ENCODE measurements around the gene SLC16A6.

SLC16A6 gene

DNA sequence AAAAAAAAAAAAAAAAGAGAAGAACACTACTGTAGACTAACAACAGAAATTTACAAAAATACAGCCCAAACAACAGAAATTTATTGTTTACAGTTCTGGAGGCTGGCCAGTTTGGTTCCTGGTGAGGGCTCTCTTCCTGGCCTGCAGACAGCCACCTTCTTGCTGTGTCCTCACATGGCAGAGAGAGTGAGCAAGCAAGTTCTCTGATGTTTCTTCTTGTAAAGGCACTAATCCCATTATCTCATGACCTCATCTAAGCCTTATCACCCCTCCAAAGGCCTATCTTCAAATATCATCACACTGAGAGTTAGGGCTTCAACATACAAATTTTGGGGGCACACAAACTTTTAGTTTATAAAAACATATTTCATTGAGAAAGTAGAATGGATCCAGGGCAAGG lies 7.7 kb upstream of the SLC16A6 start:
- peak overlapping the region; percentile 99 for H3K27ac ChIP-seq
- TF ChIP-seq, protein P1, sequence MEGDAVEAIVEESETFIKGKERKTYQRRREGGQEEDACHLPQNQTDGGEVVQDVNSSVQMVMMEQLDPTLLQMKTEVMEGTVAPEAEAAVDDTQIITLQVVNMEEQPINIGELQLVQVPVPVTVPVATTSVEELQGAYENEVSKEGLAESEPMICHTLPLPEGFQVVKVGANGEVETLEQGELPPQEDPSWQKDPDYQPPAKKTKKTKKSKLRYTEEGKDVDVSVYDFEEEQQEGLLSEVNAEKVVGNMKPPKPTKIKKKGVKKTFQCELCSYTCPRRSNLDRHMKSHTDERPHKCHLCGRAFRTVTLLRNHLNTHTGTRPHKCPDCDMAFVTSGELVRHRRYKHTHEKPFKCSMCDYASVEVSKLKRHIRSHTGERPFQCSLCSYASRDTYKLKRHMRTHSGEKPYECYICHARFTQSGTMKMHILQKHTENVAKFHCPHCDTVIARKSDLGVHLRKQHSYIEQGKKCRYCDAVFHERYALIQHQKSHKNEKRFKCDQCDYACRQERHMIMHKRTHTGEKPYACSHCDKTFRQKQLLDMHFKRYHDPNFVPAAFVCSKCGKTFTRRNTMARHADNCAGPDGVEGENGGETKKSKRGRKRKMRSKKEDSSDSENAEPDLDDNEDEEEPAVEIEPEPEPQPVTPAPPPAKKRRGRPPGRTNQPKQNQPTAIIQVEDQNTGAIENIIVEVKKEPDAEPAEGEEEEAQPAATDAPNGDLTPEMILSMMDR (conservative IDR thresholded peaks at IDR 0.05), result no peak
- no peak for TF ChIP-seq ZFX (IDR thresholded peaks at IDR 0.05)

DNA sequence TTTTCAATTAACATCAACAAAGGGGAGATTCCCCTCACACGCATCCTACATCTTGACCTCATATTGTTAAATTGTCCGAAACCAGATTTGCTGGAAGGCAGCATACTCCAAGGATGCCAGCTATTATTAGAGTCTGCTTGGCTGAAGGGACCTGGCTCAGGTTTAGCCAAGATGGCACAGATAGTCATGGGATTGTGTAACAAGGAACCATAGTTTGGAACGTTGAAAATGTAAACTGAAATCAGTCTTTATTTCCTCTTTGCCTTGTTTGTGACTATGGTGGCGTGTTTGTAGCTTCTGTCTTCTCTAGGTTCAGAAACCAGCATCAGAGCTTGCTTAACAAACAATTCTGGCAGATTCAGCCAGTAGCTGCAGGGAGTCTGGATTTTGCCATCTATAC lies 6.3 kb upstream of the SLC16A6 start:
- TF ChIP-seq, protein P1 (conservative IDR thresholded peaks at IDR 0.05), result no peak
- no peak for TF ChIP-seq ZFX (IDR thresholded peaks at IDR 0.05)
- H3K27ac ChIP-seq, result peak overlapping the region; percentile 99

DNA sequence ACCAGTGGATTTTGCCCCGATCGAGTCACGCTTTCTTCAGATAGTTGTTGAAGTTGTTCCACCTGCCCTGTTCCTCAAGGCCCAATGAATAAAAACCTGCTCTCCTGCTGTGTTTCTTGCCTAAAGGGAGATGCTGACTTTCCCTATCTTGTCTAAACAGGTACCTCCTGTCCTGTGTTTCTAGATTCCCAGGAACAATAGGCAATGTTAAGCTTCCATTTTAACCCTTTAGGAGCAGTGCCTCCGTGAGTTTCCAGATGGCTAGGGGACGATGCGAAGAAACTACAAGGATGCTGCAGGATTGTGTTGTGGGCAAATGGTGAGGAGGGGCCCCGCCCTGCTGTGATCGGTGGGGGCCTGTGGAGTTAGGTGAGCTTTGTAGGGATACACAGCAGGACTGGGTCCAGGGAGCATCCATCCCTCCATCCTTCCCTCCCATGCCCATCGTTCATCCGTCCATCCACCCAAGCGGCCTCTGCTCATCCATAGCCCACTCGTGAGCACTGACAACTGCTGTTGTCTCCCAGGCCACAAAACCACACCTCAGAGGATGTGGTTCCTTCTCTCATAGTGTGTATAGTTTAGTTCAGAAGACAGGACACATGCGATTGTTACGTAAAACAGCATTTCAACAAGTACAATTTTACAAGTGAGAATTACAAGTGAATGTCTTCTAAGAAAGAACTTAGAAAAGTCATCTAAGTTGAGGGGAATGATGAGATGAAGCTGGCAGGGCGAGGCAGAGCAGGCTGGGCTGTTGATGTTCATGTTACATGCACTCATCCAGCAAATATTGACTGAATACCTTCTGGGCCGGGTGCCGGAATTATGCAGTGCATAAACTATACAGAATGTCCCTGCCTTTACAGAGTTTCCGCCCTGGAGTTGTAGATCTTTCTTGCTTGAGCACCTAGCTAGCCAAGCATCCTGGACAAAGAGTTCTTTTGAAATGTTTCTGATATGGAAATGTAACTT lies 5.6 kb upstream of the SLC16A6 start:
- H3K27ac ChIP-seq, result peak overlapping the region; percentile 99

DNA sequence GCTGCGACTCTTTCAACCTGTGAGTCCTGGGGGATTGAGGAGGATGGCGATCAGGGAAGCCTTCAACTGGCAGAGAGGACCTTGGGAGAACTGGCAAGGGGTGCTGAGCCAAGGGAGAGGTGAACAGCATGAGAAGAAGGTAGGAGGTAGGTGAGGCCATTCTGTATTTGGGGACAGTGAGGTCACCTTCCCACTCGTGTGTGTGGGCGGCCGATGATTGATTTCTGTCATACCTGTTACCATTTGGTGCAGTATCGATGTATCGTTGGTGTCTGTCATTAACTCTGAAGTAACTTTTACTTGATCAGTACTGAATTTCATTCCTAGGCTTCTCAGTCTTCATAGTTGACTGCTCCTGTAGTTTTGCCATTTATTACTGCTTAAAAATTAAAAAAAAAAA lies 4.2 kb upstream of the SLC16A6 start:
- TF ChIP-seq, protein P1 (conservative IDR thresholded peaks at IDR 0.05), result no peak
- TF ChIP-seq ZFX (IDR thresholded peaks at IDR 0.05), result no peak
- peak overlapping the region; percentile 99 for H3K27ac ChIP-seq

More for the DNA sequence above, 5.6 kb upstream of the SLC16A6 start:
- TF ChIP-seq ZFX (IDR thresholded peaks at IDR 0.05), result no peak
- TF ChIP-seq, protein P1 (conservative IDR thresholded peaks at IDR 0.05), result no peak

DNA sequence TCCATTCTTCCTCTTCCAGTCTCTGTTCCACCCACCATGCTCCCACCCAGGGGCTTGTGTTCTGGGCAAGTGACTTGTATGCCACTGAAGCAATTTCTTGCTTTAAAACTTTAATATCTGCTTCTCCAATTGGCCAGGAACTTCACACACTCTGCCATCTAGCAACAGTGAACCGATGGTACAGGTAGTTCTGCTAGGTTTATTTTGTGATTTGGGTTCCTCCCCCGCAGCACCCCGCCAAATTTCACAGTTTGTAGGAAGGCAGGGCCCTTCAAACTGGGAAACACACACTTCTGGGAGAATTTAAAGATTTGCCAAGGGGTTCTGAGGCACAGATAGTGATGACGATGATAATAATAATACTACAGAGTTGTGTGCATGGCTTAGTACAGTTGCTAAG lies 3.7 kb upstream of the SLC16A6 start:
- TF ChIP-seq, protein P1 (conservative IDR thresholded peaks at IDR 0.05), result no peak
- TF ChIP-seq ZFX (IDR thresholded peaks at IDR 0.05), result no peak
- peak overlapping the region; percentile 99 for H3K27ac ChIP-seq

DNA sequence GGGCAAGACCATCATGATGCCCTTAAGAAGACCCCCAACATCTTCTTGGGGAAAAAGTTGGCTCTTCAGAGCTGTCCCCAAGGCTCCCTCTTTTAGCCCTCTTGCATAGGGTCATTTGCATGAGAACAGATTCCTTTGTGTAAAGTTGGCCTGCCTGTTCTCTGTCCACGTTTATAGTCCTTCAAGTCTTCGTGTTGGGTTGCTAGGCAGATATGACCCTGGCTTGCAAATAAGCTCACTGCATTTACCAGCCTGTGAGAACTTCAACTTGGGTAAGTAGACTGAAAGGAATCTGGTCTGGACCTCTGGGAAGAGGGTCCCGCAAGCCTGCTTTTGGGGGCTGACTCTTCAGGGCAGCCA lies 3.2 kb upstream of the SLC16A6 start:
- TF ChIP-seq, protein P1 (conservative IDR thresholded peaks at IDR 0.05), result no peak
- TF ChIP-seq ZFX (IDR thresholded peaks at IDR 0.05), result no peak
- H3K27ac ChIP-seq, result peak overlapping the region; percentile 99

DNA sequence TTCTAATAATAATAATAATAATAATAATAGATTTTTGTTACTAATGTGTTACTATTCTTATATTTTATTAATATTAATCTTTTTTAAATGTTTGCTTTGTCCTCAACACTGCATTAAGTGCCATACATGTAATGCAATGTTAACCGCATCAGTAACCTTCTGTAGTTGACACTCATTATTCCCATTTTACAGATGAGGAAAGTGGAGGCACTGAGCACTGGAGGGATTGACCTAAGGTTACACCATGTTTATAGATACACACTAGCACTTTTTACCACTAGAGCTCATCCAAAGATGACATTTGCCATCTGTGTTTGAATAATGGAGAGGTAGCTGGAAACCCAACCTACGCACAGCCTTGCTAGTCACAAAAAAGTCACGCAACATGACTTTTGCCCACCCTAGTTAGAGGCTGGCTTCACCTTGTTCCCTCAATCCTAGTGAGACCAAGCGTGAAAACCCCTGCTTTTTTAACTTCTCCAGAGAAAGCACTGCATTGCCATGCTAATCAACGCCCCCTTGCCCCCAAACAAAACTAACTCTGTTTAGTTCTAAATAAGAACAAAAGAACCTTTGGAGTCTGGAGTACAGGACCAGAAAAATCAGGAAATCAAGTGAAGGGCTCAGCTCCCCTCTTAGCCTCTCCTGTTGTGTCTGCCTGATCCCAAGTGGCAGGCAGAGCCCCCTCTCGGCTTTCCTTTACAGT lies 2.7 kb upstream of the SLC16A6 start:
- H3K27ac ChIP-seq, result peak overlapping the region; percentile 99
- TF ChIP-seq, protein P1 (conservative IDR thresholded peaks at IDR 0.05), result no peak
- no peak for TF ChIP-seq ZFX (IDR thresholded peaks at IDR 0.05)

Data from C4-2B (cell line).